Measurements from ENCODE around the gene COPG2.
"Not testable (repeated sequence)": the region's sequence is repeated elsewhere in the genome, so short reads cannot be mapped to it uniquely, and the experiment has no call there.

Gene COPG2

GRCh38 chr7:130650611-130651120, 17.9 kb downstream of the COPG2 start:
- DNase-seq (ENCODE audit: low read depth), result no peak

GRCh38 chr7:130649004-130649790, 19.4 kb downstream of the COPG2 start:
- no peak for DNase-seq (ENCODE audit: low read depth)

- no peak for DNase-seq (ENCODE audit: low read depth)
Observed at GRCh38 chr7:130648580-130648979, 20.0 kb downstream of the COPG2 start.

- DNase-seq (ENCODE audit: low read depth), result no peak
Observed at GRCh38 chr7:130642383-130642782, 26.2 kb downstream of the COPG2 start.

GRCh38 chr7:130641497-130641896, 27.1 kb downstream of the COPG2 start:
- no peak for DNase-seq (ENCODE audit: low read depth)

GRCh38 chr7:130641040-130641439, 27.5 kb downstream of the COPG2 start:
- no peak for DNase-seq (ENCODE audit: low read depth)

GRCh38 chr7:130639388-130639787, 29.2 kb downstream of the COPG2 start:
- no peak for DNase-seq (ENCODE audit: low read depth)

GRCh38 chr7:130632111-130632510, 36.4 kb downstream of the COPG2 start:
- no peak for DNase-seq (ENCODE audit: low read depth)

- DNase-seq (ENCODE audit: low read depth), result no peak
Observed at GRCh38 chr7:130628901-130629300, 39.6 kb downstream of the COPG2 start.

GRCh38 chr7:130627775-130628174, 40.8 kb downstream of the COPG2 start:
- DNase-seq (ENCODE audit: low read depth), result no peak

GRCh38 chr7:130622866-130623265, 45.7 kb downstream of the COPG2 start:
- no peak for DNase-seq (ENCODE audit: low read depth)

- DNase-seq (ENCODE audit: low read depth), result no peak
Observed at GRCh38 chr7:130615583-130615982, 53.0 kb downstream of the COPG2 start.

GRCh38 chr7:130614449-130614848, 54.1 kb downstream of the COPG2 start:
- no peak for DNase-seq (ENCODE audit: low read depth)

GRCh38 chr7:130611218-130611617, 57.3 kb downstream of the COPG2 start:
- no peak for DNase-seq (ENCODE audit: low read depth)

GRCh38 chr7:130607066-130607465, 61.5 kb downstream of the COPG2 start:
- DNase-seq (ENCODE audit: low read depth), result not testable (repeated sequence)

- DNase-seq (ENCODE audit: low read depth), result no peak
Observed at GRCh38 chr7:130606161-130606560, 62.4 kb downstream of the COPG2 start.

- DNase-seq (ENCODE audit: low read depth), result no peak
Observed at GRCh38 chr7:130598056-130598455, 70.5 kb downstream of the COPG2 start.

GRCh38 chr7:130595986-130596385, 72.6 kb downstream of the COPG2 start:
- no peak for DNase-seq (ENCODE audit: low read depth)

- DNase-seq (ENCODE audit: low read depth), result no peak
Observed at GRCh38 chr7:130593033-130593432, 75.5 kb downstream of the COPG2 start.

GRCh38 chr7:130591464-130591863, 77.1 kb downstream of the COPG2 start:
- not testable (repeated sequence) for DNase-seq (ENCODE audit: low read depth)

GRCh38 chr7:130585932-130586331, 82.6 kb downstream of the COPG2 start:
- DNase-seq (ENCODE audit: low read depth), result not testable (repeated sequence)

- not testable (repeated sequence) for DNase-seq (ENCODE audit: low read depth)
Observed at GRCh38 chr7:130575110-130575509, 93.4 kb downstream of the COPG2 start.

GRCh38 chr7:130570144-130570543, 98.4 kb downstream of the COPG2 start:
- DNase-seq (ENCODE audit: low read depth), result not testable (repeated sequence)

- no peak for DNase-seq (ENCODE audit: low read depth)
Observed at GRCh38 chr7:130566898-130567280, 101.7 kb downstream of the COPG2 start.

Measured in stimulated activated CD8-positive, alpha-beta memory T cell treated with anti-CD3 and anti-CD28 coated beads, Interleukin-15, amount 100 ng/mL, for 1 hour (primary cell).